Mucosa of descending colon (tissue), 3 donors: Measurements from ENCODE around the gene RPL36A. TPM values are rescaled to one million over a fixed set of nuclear protein-coding genes. Genes with fewer than 3 reads are reported as not detected.

Source experiments
- ATAC-seq: fragments of 200-7000 bp; cut with Tn5 transposase; one replicate; pipeline ENCODE4 v1.9.1; 2020; ENCODE audit warnings: mild to moderate bottlenecking, moderate library complexity
- DNase-seq, 3 donors: peaks; one replicate each; pipeline ENCODE4 v3.0.0-alpha.2; 2020
- H3K36me3 ChIP-seq: fragments of 200-600 bp; one replicate; pipeline ENCODE4 v1.8.0; 2021; ENCODE audit warnings: low read depth, mild to moderate bottlenecking
- H3K4me1 ChIP-seq: fragments of 200-600 bp; one replicate; pipeline ENCODE4 v1.8.0; 2021; ENCODE audit warnings: low read depth, mild to moderate bottlenecking
- H3K4me3 ChIP-seq: fragments of 200-600 bp; one replicate; pipeline ENCODE4 v1.8.0; 2021; ENCODE audit warnings: mild to moderate bottlenecking
- H3K9me3 ChIP-seq: fragments of 200-600 bp; one replicate; pipeline ENCODE4 v1.8.0; 2021; ENCODE audit warnings: mild to moderate bottlenecking
- intact Hi-C, 2 donors: fragments of 100-400 bp; cut with DNase I in 1 of 2; cut with micrococcal nuclease in 1 of 2; formaldehyde crosslinking; loops; one replicate each; pipeline versions ENCODE4 v1.11.0 to v1.11.1; 2022; cut with DNase I, micrococcal nuclease
- total RNA-seq, 3 donors: library from RNA; stranded (reverse); fragmentation: NEBNext Ultra II Directional in 2 of 3; extraction: Animal tissue kit (Norgen Biotek cat#: 25700) in 2 of 3; gene quantifications; one replicate each; pipeline versions ENCODE4 v1.2.1 to v1.2.4, GENCODE V29; 2021 to 2023
- TF ChIP-seq, protein P1 (sequence below): fragments of 200-600 bp; IDR thresholded peaks from one replicate; pipeline ENCODE4 v1.8.0; 2022; ENCODE audit warnings: antibody characterized with exemption, mild to moderate bottlenecking
- donor health status: DM: no; HTN: no; CAD: no; lungs with moderate emphysema.
- donor health status: DM: no; HTN: no; CAD: no.
- donor health status: DM: no; HTN: yes; CAD: no.

RPL36A gene
- total RNA-seq, 3 donors from 2014 or later = 125 to 181 (median 167) TPM

DNA sequence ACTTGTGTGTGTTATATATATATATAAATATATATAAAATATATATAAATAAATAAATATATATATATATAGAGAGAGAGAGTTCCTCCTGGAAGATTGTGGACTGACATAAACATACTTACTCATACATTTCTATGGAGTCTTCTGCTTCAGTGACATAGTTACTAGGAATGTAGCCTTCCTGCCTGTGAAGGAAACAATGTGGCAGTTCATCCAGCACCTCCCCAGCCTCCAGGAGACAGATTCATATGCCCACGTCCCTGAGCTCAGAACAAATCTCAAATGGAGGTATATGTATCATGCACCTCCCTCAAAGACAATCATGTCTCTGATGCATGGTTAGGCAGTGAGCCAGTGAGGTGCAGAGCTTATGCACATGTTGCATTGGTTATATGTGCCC, 30.8 kb upstream of the RPL36A start:
- H3K9me3 ChIP-seq = no peaks in the 10 kb centered on the region
- TF ChIP-seq, protein P1, sequence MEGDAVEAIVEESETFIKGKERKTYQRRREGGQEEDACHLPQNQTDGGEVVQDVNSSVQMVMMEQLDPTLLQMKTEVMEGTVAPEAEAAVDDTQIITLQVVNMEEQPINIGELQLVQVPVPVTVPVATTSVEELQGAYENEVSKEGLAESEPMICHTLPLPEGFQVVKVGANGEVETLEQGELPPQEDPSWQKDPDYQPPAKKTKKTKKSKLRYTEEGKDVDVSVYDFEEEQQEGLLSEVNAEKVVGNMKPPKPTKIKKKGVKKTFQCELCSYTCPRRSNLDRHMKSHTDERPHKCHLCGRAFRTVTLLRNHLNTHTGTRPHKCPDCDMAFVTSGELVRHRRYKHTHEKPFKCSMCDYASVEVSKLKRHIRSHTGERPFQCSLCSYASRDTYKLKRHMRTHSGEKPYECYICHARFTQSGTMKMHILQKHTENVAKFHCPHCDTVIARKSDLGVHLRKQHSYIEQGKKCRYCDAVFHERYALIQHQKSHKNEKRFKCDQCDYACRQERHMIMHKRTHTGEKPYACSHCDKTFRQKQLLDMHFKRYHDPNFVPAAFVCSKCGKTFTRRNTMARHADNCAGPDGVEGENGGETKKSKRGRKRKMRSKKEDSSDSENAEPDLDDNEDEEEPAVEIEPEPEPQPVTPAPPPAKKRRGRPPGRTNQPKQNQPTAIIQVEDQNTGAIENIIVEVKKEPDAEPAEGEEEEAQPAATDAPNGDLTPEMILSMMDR = no peak
- no peaks in the 10 kb centered on the region for H3K36me3 ChIP-seq
- intact Hi-C loops = no loop called here
- ATAC-seq (no peak), DNase-seq (no peak)
- H3K4me1 ChIP-seq = no peaks in the 10 kb centered on the region
- H3K4me3 ChIP-seq = no peak overlapping the region

DNA sequence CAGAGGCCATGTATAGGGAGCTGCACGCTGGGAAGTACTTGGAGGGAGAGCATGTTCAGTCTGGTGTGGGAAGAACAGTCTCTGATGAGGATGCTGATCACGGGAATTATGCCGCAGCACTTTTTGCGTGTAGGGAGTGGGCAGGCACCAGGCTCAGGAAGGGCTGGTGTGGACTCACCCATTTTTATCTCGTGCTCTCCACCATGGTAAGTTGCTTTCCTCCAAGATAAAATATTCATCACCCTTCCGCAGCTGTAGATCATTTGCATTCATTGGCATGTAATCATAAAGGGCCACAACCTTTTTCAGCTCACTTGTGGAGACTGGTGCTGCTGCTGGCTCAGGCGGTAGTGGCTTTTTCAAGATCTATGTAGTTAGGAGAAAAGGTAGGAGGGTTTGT, 30.4 kb upstream of the RPL36A start:
- Histone ChIP-seq H3K9me3 (no peaks in the 10 kb centered on the region), H3K4me1 (no peaks in the 10 kb centered on the region), H3K4me3 (no peak overlapping the region), H3K36me3 (no peaks in the 10 kb centered on the region)
- no peak for ATAC-seq
- DNase-seq = no peak
- TF ChIP-seq, protein P1 = no peak
- intact Hi-C loops = no loop called here

DNA sequence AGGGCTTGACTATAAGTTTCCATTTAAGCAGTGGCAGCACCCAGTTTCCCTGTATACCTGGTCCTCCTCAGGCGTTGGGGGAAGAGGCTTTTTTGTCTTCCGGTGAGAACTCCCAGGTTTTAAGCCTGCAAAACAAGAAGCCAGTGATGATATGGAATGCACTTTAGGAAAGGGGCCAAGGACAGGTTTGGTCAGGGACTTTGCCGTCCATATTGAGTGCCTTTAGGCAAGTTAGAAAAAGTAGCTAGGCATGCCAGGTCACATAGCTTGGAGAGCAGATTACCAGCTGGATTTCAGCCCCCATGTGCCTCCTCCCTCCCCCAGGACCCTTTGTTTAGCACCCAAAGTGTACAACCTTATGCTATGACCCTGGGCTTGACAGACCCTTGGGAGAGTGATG, 28.7 kb upstream of the RPL36A start:
- no peak for ATAC-seq
- H3K4me1 ChIP-seq = no peaks in the 10 kb centered on the region

DNA sequence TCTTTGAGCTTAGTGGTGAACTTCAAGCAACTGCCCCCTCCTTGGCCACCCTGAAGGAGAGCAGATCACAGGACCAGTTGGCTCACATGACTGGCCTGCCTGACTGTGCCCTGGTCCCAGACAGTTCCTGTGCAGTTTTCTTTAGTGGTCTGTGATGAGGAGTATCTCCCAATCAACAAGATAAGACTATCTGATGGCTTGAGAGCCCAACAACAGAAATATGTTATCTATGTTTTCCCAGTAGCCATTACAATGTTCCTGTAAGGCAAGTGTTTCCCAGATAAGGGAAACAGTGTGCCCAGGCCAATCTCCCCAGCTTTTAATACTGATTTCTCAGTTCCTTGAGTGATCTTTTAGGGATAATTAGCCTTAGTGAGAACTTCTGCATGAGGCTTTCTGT, 28.1 kb upstream of the RPL36A start:
- no peaks in the 10 kb centered on the region for H3K36me3 ChIP-seq
- H3K4me1 ChIP-seq = no peaks in the 10 kb centered on the region
- TF ChIP-seq, protein P1 = no peak
- no peak for ATAC-seq
- H3K4me3 ChIP-seq = no peak overlapping the region
- H3K9me3 ChIP-seq = no peaks in the 10 kb centered on the region
- intact Hi-C loops = no loop called here
- DNase-seq = no peak

More for the DNA sequence above, 28.7 kb upstream of the RPL36A start:
- Histone ChIP-seq H3K9me3 (no peaks in the 10 kb centered on the region), H3K36me3 (no peaks in the 10 kb centered on the region), H3K4me3 (no peak overlapping the region)
- intact Hi-C loops = no loop called here
- TF ChIP-seq, protein P1 = no peak
- DNase-seq = no peak

DNA sequence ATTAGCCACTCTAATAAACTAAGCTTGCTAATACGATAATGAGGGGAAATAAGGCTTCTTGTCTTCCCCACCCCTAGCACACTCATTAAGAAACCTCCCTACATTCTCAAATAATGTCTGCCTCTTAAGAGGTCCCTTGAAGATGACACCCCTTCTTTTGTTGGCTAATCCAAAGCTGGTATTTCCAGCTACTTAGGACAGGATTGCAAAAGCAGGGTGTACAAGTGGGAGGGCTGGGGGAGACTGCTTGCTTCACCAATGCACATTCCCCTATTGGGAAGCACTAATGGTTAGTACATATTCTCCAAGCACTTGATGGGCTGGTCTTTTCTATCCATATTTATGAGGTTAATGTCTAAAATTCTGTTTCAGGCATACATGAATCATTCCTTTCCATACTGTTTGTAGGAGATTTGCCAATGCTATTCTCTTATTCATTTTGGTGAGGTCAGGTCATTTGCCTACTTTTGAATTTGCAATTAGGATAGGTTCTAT, 25.5 kb upstream of the RPL36A start:
- Histone ChIP-seq H3K36me3 (no peaks in the 10 kb centered on the region), H3K4me1 (no peaks in the 10 kb centered on the region), H3K9me3 (no peaks in the 10 kb centered on the region), H3K4me3 (no peak overlapping the region)
- intact Hi-C loops = no loop called here
- no peak for DNase-seq
- no peak for ATAC-seq
- TF ChIP-seq, protein P1 = no peak

DNA sequence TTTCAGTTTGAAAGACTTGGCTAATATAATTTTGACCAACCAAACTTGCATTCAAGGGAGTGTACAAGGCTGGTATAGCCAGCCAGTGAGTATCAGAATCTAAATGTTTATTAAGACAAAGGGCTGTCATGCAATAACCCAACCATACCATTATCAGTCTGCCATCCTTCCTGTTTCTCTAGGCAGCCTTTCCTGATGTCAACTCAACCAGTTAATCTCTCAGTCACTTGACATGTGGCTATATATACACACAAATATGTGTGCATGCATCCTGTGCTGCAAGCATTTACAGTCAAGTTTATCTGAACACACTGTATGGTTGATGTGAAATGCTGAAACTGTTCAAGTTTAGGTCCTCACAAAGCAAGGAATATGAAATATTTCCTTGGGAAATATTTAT, 22.0 kb upstream of the RPL36A start:
- no peak overlapping the region for H3K4me3 ChIP-seq
- no peaks in the 10 kb centered on the region for H3K36me3 ChIP-seq
- ATAC-seq (no peak), DNase-seq (no peak)
- intact Hi-C loops = no loop called here
- H3K4me1 ChIP-seq = no peaks in the 10 kb centered on the region
- TF ChIP-seq, protein P1 = no peak
- no peaks in the 10 kb centered on the region for H3K9me3 ChIP-seq
